Uterus (tissue), 4 donors: Measurements from ENCODE around the gene GADD45G. TPM values are rescaled to one million over a fixed set of nuclear protein-coding genes. Genes with fewer than 3 reads are reported as not detected.
A peak's percentile ranks its signal among the peaks of the same experiment; 100 is the strongest.

ENCODE experiments used
- DNase-seq, 2 donors: peaks; one replicate each; pipeline ENCODE4 v3.0.0-alpha.2; 2019 to 2020
- H3K27ac ChIP-seq, 2 donors: fragments of 200-600 bp; sonication (generic); 1 replicate in 1 of 2; 2 replicates in 1 of 2; pipeline ENCODE4 v1.5.1; 2016 to 2018
- H3K27me3 ChIP-seq, 2 donors: fragments of 200-600 bp; sonication (generic); one replicate each; pipeline ENCODE4 v1.5.1; 2018 to 2019; ENCODE audit warnings: control low read depth in 1 of 2
- H3K36me3 ChIP-seq, 2 donors: fragments of 200-600 bp; sonication (generic); one replicate each; pipeline ENCODE4 v1.5.1; 2019; ENCODE audit warnings: control low read depth in 1 of 2
- H3K4me1 ChIP-seq, 2 donors: fragments of 200-600 bp; sonication (generic); one replicate each; pipeline ENCODE4 v1.5.1; 2018 to 2019; ENCODE audit warnings: control low read depth in 1 of 2
- H3K4me3 ChIP-seq, 2 donors: fragments of 200-600 bp; sonication (generic); 1 replicate in 1 of 2; 2 replicates in 1 of 2; pipeline ENCODE4 v1.5.1; 2018 to 2019; ENCODE audit warnings: mild to moderate bottlenecking in 1 of 2
- H3K9me3 ChIP-seq, 2 donors: fragments of 200-600 bp; sonication (generic); one replicate each; pipeline ENCODE4 v1.5.1; 2019; ENCODE audit warnings: control low read depth in 1 of 2
- CTCF ChIP-seq, 4 experiments: fragments of 200-600 bp in 2 of 4; fragments of 450-650 bp in 2 of 4; sonication (generic) in 2 of 4; IDR thresholded peaks; one replicate each; pipeline ENCODE4 v1.5.1; 2016 to 2019; ENCODE audit warnings: antibody characterized with exemption in 4 of 4, mild to moderate bottlenecking in 2 of 4, moderate library complexity in 1 of 4
- POLR2A ChIP-seq, 2 donors: fragments of 450-650 bp; IDR thresholded peaks; one replicate each; pipeline ENCODE4 v1.6.1; 2016; ENCODE audit warnings: antibody characterized with exemption in 2 of 2, mild to moderate bottlenecking in 1 of 2, moderate library complexity in 1 of 2
- intact Hi-C: fragments of 100-400 bp; cut with DNase I; formaldehyde crosslinking; loops from one replicate; pipeline ENCODE4 v1.15.1; 2023; ENCODE audit warnings: low total_unique reads
- total RNA-seq, 4 donors: library from RNA; depleted of rRNA in 3 of 4; stranded (reverse); fragments of >200 nt in 3 of 4; gene quantifications; one replicate each; pipeline versions ENCODE4 v1.1.0 to v1.2.4, GENCODE V29; 2014 to 2023
- donor health status: DM: yes; HTN: yes; CAD: no.

The GADD45G gene
- total RNA-seq, 4 donors from 2014 or later, result 0.88 to 91.2 (median 15.3) TPM

GRCh38 chr9:89630508-89630907 is 25.7 kb downstream of the GADD45G start:
- no peak for DNase-seq
- no peaks in the 10 kb centered on the region for H3K9me3 ChIP-seq
- H3K4me3 ChIP-seq, result no peak overlapping the region
- H3K27ac ChIP-seq, result no peak overlapping the region
- H3K4me1 ChIP-seq, result peaks cover 2 to 3% of the 10 kb centered on the region in 2 donors
- H3K27me3 ChIP-seq, result no peaks in the 10 kb centered on the region
- no peak for TF ChIP-seq CTCF (IDR thresholded peaks at IDR 0.05)
- no peak for TF ChIP-seq POLR2A (IDR thresholded peaks at IDR 0.05)
- intact Hi-C loops, result no loop called here
- H3K36me3 ChIP-seq, result no peaks in the 10 kb centered on the region

GRCh38 chr9:89631384-89631783 is 26.6 kb downstream of the GADD45G start:
- H3K36me3 ChIP-seq, result no peaks in the 10 kb centered on the region
- no peak for TF ChIP-seq CTCF (IDR thresholded peaks at IDR 0.05)
- TF ChIP-seq POLR2A (IDR thresholded peaks at IDR 0.05), result no peak
- H3K27ac ChIP-seq, result no peak overlapping the region
- H3K9me3 ChIP-seq, result no peaks in the 10 kb centered on the region
- no peak overlapping the region for H3K4me3 ChIP-seq
- no peak for DNase-seq
- peaks cover 4 to 5% of the 10 kb centered on the region in 2 donors for H3K4me1 ChIP-seq
- no peaks in the 10 kb centered on the region for H3K27me3 ChIP-seq
- intact Hi-C loops, result no loop called here

GRCh38 chr9:89632192-89632733 is 27.5 kb downstream of the GADD45G start:
- TF ChIP-seq CTCF (IDR thresholded peaks at IDR 0.05) (no peak), POLR2A (IDR thresholded peaks at IDR 0.05) (no peak)
- intact Hi-C loops, result no loop called here
- Histone ChIP-seq H3K4me1 (peaks cover 4 to 5% of the 10 kb centered on the region in 2 donors), H3K4me3 (no peak overlapping the region), H3K36me3 (no peaks in the 10 kb centered on the region), H3K27me3 (no peaks in the 10 kb centered on the region), H3K9me3 (no peaks in the 10 kb centered on the region), H3K27ac (no peak overlapping the region)
- no peak for DNase-seq

- H3K9me3 ChIP-seq, result no peaks in the 10 kb centered on the region
- intact Hi-C loops, result no loop called here
- H3K4me3 ChIP-seq, result no peak overlapping the region
- H3K36me3 ChIP-seq, result no peaks in the 10 kb centered on the region
- H3K27ac ChIP-seq, result peak overlapping the region; percentile 1 to 92
- no peak for DNase-seq
- no peak for TF ChIP-seq POLR2A (IDR thresholded peaks at IDR 0.05)
- TF ChIP-seq CTCF (IDR thresholded peaks at IDR 0.05), result no peak
- H3K27me3 ChIP-seq, result no peaks in the 10 kb centered on the region
- peaks cover 4 to 8% of the 10 kb centered on the region in 2 donors for H3K4me1 ChIP-seq
Measured at GRCh38 chr9:89632736-89633135, 27.9 kb downstream of the GADD45G start.

- intact Hi-C loops, result no loop called here
Measured at GRCh38 chr9:89633404-89633803, 28.6 kb downstream of the GADD45G start.

More at GRCh38 chr9:89633404-89633803, 28.6 kb downstream of the GADD45G start:
- peaks cover 9 to 14% of the 10 kb centered on the region in 2 donors for H3K4me1 ChIP-seq
- H3K36me3 ChIP-seq, result no peaks in the 10 kb centered on the region
- H3K9me3 ChIP-seq, result no peaks in the 10 kb centered on the region
- no peak overlapping the region for H3K4me3 ChIP-seq
- TF ChIP-seq CTCF (IDR thresholded peaks at IDR 0.05), result no peak
- TF ChIP-seq POLR2A (IDR thresholded peaks at IDR 0.05), result no peak
- DNase-seq, result no peak
- H3K27ac ChIP-seq, result peak overlapping the region; percentile 67 to 92
- no peaks in the 10 kb centered on the region for H3K27me3 ChIP-seq
